Lung (tissue), 12 donors: ENCODE results near the gene CEP128. TPM values are rescaled to one million over a fixed set of nuclear protein-coding genes. Genes with fewer than 3 reads are reported as not detected.

Experiments used
- ATAC-seq: fragments of 200-7000 bp; cut with Tn5 transposase; one replicate; pipeline ENCODE4 v1.9.1; 2020; ENCODE audit warnings: moderate number of reproducible peaks; ENCODE audit not compliant: insufficient read depth, low FRiP score
- DNase-seq, 3 donors: peaks; one replicate each; pipeline ENCODE4 v3.0.0-alpha.2; 2013 to 2017
- H3K27ac ChIP-seq, 2 donors: one replicate each; pipeline ENCODE4 v1.5.1; 2013; ENCODE audit warnings: mild to moderate bottlenecking in 2 of 2, moderate library complexity in 2 of 2, control low read depth in 1 of 2, inconsistent platforms in 1 of 2, low read depth in 1 of 2, low read length in 1 of 2
- H3K27me3 ChIP-seq, 3 donors: one replicate each; pipeline ENCODE4 v1.5.1; 2013; ENCODE audit warnings: low read length in 2 of 3; ENCODE audit not compliant: control insufficient read depth in 3 of 3, insufficient read depth in 3 of 3
- H3K36me3 ChIP-seq, 4 donors: one replicate each; pipeline ENCODE4 v1.5.1; 2013; ENCODE audit warnings: low read length in 4 of 4, mild to moderate bottlenecking in 1 of 4, moderate library complexity in 1 of 4; ENCODE audit not compliant: control insufficient read depth in 4 of 4, insufficient read depth in 4 of 4
- H3K4me1 ChIP-seq, 5 donors: one replicate each; pipeline ENCODE4 v1.5.1; 2013; ENCODE audit warnings: low read length in 5 of 5, mild to moderate bottlenecking in 2 of 5, moderate library complexity in 1 of 5; ENCODE audit not compliant: control insufficient read depth in 5 of 5, insufficient read depth in 5 of 5
- H3K4me3 ChIP-seq: one replicate; pipeline ENCODE4 v1.5.1; 2013; ENCODE audit warnings: mild to moderate bottlenecking, control low read depth, moderate library complexity
- H3K9ac ChIP-seq, 2 donors: one replicate each; pipeline ENCODE4 v1.5.1; 2013; ENCODE audit warnings: low read length in 2 of 2, control low read depth in 1 of 2; ENCODE audit not compliant: insufficient read depth in 1 of 2
- H3K9me3 ChIP-seq, 4 donors: one replicate each; pipeline ENCODE4 v1.5.1; 2013; ENCODE audit warnings: low read length in 3 of 4, mild to moderate bottlenecking in 1 of 4, moderate library complexity in 1 of 4; ENCODE audit not compliant: control insufficient read depth in 4 of 4, insufficient read depth in 3 of 4
- WGBS, 2 donors: extraction: QIAGEN DNeasy Blood & Tissue Kit; methylation state at CpG; one replicate each; pipeline ENCODE4 v1.1.7; 2013; 5-methylcytosine and 5-hydroxymethylcytosine counted together
- polyA plus RNA-seq, 2 donors: library from polyadenylated mRNA; stranded (reverse); fragments of 200-250 nt; gene quantifications; one replicate each; pipeline ENCODE4 v1.2.1, GENCODE V29; 2013
- total RNA-seq, 2 donors: library from RNA; depleted of rRNA in 1 of 2; stranded (reverse); fragments of >200 nt in 1 of 2; gene quantifications; one replicate each; pipeline ENCODE4 v1.2.1, GENCODE V29; 2014 to 2021
- TF ChIP-seq, protein P1 (sequence below): IDR thresholded peaks from 2 replicates; pipeline ENCODE4 v1.5.1; 2012; ENCODE audit warnings: mild to moderate bottlenecking; ENCODE audit errors: control extremely low read depth, extremely low read depth
- donor health status: control.
- donor health status: control.
- donor health status: Bipolar disorder and iron deficiency.
- donor health status: healthy.
- donor health status: DM: yes; HTN: yes; CAD: no.

The CEP128 gene
- total and polyA plus RNA-seq, 4 donors, result 1.1 to 12.0 (median 6.2) TPM

DNA sequence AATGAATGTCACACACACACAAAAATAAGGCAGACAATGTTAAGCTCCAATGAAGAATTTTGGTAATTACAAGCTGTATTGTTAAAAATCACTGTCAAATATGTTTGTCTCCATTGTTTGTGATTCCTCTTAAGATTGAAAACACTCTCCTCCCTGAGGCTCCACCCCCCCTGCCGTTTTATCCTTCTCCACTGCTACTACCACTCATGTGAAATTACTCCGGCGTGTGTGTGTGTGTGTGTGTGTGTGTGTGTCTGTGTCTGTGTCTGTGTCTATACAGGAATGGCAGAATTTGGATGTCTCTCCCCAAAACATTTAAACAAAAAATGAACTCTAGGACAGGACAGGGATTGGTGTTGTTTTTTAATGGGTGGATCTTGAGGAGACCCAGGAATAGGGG is 365.1 kb downstream of the CEP128 start:
- no peak for ATAC-seq
- H3K4me3 ChIP-seq, result no peak overlapping the region
- H3K4me1 ChIP-seq, result no peaks in the 10 kb centered on the region
- no peaks in the 10 kb centered on the region for H3K9me3 ChIP-seq
- no peak overlapping the region for H3K27ac ChIP-seq
- DNase-seq, result no peak
- H3K9ac ChIP-seq, result no peak overlapping the region
- H3K27me3 ChIP-seq, result no peaks in the 10 kb centered on the region
- H3K36me3 ChIP-seq, result no peaks in the 10 kb centered on the region
- TF ChIP-seq, protein P1, sequence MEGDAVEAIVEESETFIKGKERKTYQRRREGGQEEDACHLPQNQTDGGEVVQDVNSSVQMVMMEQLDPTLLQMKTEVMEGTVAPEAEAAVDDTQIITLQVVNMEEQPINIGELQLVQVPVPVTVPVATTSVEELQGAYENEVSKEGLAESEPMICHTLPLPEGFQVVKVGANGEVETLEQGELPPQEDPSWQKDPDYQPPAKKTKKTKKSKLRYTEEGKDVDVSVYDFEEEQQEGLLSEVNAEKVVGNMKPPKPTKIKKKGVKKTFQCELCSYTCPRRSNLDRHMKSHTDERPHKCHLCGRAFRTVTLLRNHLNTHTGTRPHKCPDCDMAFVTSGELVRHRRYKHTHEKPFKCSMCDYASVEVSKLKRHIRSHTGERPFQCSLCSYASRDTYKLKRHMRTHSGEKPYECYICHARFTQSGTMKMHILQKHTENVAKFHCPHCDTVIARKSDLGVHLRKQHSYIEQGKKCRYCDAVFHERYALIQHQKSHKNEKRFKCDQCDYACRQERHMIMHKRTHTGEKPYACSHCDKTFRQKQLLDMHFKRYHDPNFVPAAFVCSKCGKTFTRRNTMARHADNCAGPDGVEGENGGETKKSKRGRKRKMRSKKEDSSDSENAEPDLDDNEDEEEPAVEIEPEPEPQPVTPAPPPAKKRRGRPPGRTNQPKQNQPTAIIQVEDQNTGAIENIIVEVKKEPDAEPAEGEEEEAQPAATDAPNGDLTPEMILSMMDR, result no peak
- 66 to 85% methylated on average over 3 of the region's 3 CpGs for WGBS, 2 donors

DNA sequence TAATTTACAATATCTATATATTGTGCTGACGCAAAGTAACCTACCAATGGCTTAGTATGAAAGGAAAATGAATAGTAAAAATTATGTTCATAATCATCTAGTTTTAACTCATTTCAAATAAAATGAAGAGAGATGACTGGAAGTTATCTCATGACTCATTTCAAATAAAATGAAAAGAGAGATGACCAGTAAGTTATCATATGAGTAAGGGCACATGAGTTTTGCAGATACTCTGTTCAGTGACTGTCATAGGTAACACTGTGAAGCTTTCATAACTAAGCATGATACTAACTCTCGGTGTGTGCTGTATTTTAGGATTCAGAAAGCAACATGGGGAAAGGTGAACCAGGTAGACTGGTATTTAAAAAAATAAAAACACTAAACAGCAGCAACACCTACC is 365.8 kb downstream of the CEP128 start:
- WGBS, 2 donors, result 90 to 99% methylated on average over 2 of the region's 2 CpGs
- Histone ChIP-seq H3K27me3 (no peaks in the 10 kb centered on the region), H3K27ac (no peak overlapping the region), H3K9me3 (no peaks in the 10 kb centered on the region), H3K36me3 (no peaks in the 10 kb centered on the region), H3K9ac (no peak overlapping the region), H3K4me3 (no peak overlapping the region), H3K4me1 (no peaks in the 10 kb centered on the region)
- TF ChIP-seq, protein P1, result no peak
- DNase-seq (no peak), ATAC-seq (no peak)

DNA sequence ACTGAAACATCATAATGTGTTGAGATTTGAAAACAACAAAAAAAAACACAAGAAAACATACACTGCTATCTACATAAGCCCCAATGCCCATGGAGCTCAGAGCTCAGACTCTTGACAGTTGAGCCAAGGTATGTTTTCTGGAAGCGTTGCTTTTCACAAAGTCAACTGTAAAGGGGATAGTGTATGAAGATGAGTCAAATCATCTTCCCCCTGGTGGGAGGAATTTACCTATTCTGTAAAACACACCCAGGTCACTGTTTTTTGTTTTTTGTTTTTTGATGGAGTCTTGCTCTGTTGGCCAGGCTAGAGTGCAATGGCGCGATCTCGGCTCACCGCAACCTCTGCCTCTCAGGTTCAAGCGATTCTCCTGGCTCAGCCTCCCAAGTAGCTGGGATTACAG is 368.9 kb downstream of the CEP128 start:
- ATAC-seq (no peak), DNase-seq (no peak)
- Histone ChIP-seq H3K27ac (no peak overlapping the region), H3K36me3 (no peaks in the 10 kb centered on the region), H3K9me3 (no peaks in the 10 kb centered on the region), H3K4me3 (no peak overlapping the region), H3K9ac (no peak overlapping the region), H3K4me1 (no peaks in the 10 kb centered on the region), H3K27me3 (no peaks in the 10 kb centered on the region)
- WGBS, 2 donors, result 98% methylated on average over 6 of the region's 6 CpGs
- TF ChIP-seq, protein P1, result no peak

DNA sequence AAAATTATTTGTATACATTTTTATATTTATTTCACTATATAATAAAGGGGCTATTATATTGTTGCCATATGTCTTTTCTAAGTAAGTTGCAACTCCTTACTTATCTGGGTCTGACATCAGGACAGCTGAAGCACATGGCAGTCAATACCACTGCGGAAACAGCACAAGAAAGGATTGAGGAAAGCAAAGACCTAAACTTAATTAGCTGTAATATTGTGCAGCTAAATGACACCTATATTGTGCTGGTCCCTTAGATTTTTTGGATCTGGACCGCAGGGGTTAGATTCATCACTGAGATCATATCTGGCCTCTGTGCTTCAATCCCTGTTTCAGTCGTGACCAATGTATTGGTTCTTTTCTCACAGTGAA is 370.6 kb downstream of the CEP128 start:
- no peak for DNase-seq
- H3K36me3 ChIP-seq, result no peaks in the 10 kb centered on the region
- H3K27ac ChIP-seq, result no peak overlapping the region
- WGBS, 2 donors, result 92 to 93% methylated on average over 3 of the region's 3 CpGs
- H3K27me3 ChIP-seq, result no peaks in the 10 kb centered on the region
- ATAC-seq, result no peak
- H3K4me3 ChIP-seq, result no peak overlapping the region
- H3K9me3 ChIP-seq, result no peaks in the 10 kb centered on the region
- no peaks in the 10 kb centered on the region for H3K4me1 ChIP-seq
- TF ChIP-seq, protein P1, result no peak
- no peak overlapping the region for H3K9ac ChIP-seq
